SJCRH30 (cell line): ENCODE measurements around the gene AFAP1L2. TPM values are rescaled to one million over a fixed set of nuclear protein-coding genes. Genes with fewer than 3 reads are reported as not detected.

Source experiments
- DNase-seq, 2 experiments: peaks; one replicate each; pipeline ENCODE4 v3.0.0-alpha.2; 2015 to 2020
- H3K27ac ChIP-seq: fragments of 250-450 bp; sonication (Bioruptor Pico); 2 replicates; pipeline ENCODE4 v1.5.1; 2020; ENCODE audit warnings: mild to moderate bottlenecking, moderate library complexity
- H3K27me3 ChIP-seq: fragments of 250-450 bp; sonication (Bioruptor Pico); 2 replicates; pipeline ENCODE4 v1.5.1; 2020; ENCODE audit warnings: mild to moderate bottlenecking, moderate library complexity
- H3K36me3 ChIP-seq: fragments of 250-450 bp; sonication (Bioruptor Pico); 2 replicates; pipeline ENCODE4 v1.5.1; 2020; ENCODE audit warnings: mild to moderate bottlenecking, moderate library complexity
- H3K4me1 ChIP-seq: fragments of 250-450 bp; sonication (Bioruptor Pico); 2 replicates; pipeline ENCODE4 v1.5.1; 2020; ENCODE audit warnings: mild to moderate bottlenecking, moderate library complexity
- H3K4me3 ChIP-seq: fragments of 250-450 bp; sonication (Bioruptor Pico); 2 replicates; pipeline ENCODE4 v1.5.1; 2020; ENCODE audit warnings: mild to moderate bottlenecking, moderate library complexity
- H3K9me3 ChIP-seq: fragments of 250-450 bp; sonication (Bioruptor Pico); replicated peaks from 2 replicates; pipeline ENCODE4 v1.5.1; 2020; ENCODE audit warnings: mild to moderate bottlenecking, moderate library complexity
- total RNA-seq: library from RNA; depleted of rRNA; stranded (reverse); fragments of >200 nt; shearing (Covaris generic); gene quantifications from 2 replicates; pipeline ENCODE4 v1.2.3, GENCODE V29; 2014; rRNA removed

The AFAP1L2 gene
- 1.8 and 2.2 TPM in 2 replicates for total RNA-seq

DNA sequence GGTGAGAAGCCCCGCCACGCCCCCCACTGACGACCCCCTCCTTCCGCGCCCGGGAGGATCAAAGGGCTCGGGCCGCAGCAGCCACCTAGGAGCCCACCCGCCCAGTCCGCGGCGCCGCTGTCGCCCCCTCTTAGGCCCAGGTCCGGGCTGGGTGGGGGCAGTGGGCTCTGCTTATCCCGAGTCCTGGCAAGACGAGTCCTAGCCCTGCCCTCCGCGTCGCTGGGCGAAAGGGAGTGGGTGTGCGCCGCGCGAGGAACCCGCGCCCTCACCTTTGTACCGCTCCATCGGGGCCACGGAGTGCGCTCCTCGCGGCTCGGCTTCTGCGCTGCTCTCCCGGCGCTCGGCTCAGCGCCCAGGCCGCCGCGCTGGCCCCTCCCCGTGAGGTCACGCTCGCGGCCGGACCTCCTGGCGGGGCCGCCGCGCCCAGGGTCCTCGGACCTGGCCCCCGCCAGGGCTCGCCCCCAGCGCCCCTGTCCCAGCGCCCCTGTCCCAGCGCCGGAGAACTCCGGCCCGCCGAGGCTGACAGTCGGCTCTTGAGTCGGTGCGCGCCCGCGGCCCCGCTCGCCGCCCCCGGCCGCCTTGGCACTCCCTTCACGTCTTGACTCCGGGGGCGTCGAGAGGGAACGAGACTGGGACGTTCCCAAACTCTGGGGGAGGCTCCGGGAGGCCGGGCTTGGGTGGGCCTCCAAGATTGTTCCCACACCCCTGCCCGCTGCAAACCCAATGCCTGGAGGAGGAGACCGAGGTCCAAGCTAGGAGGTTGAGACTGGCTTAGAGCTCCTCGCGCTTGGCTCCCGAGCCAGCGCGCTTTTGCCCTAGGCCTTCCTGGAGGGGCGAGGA is at the start of gene AFAP1L2:
Gene AFAP1L2 (minus strand): TSS at position 332 of the 840 bp plus-strand sequence. CDS start 47 bp downstream, at position 285.
- Histone ChIP-seq H3K9me3 (no peaks in the 10 kb centered on the region), H3K36me3 (no peaks in the 10 kb centered on the region), H3K27me3 (no peaks in the 10 kb centered on the region; the same call in 1 of the 2 replicates), H3K4me3 (peak within 1 kb of the TSS; percentile 54), H3K27ac (peak within 1 kb of the TSS; percentile 27; the same call in 1 of the 2 replicates), H3K4me1 (peaks cover 10% of the 10 kb centered on the region)
- DNase-seq = no peak

DNA sequence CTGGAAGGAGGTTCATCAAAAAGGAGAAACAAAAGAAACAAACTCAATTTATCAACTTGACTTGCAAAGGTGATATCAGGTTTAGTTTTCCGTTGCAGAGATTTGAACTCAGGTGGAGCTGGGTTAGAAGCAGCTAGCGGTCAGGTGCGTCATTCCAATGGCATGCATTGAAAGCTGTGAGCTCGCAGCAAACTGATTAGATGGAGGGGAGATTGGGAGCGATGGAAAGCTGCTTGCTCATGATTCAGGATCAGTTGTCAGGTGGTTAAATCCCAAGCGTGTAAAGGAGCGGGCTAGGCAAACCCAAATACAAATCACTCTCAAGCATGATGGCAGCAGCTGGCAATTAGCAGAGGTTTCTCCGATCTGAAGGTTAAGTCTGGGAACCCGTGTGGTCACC is 49.3 kb upstream of the AFAP1L2 start:
- Histone ChIP-seq H3K9me3 (no peaks in the 10 kb centered on the region), H3K4me1 (no peaks in the 10 kb centered on the region), H3K27me3 (no peaks in the 10 kb centered on the region), H3K4me3 (no peak overlapping the region), H3K36me3 (peaks cover 3% of the 10 kb centered on the region; the same call in 1 of the 2 replicates), H3K27ac (no peak overlapping the region)
- no peak for DNase-seq

- Histone ChIP-seq H3K36me3 (no peaks in the 10 kb centered on the region; the same call in 1 of the 2 replicates), H3K4me3 (no peak overlapping the region), H3K27me3 (no peaks in the 10 kb centered on the region)
These were observed 44.6 kb upstream of the AFAP1L2 start for GRCh38 chr10:114448897-114449296.

GRCh38 chr10:114445332-114445731 is 41.0 kb upstream of the AFAP1L2 start:
- H3K27ac ChIP-seq = no peak overlapping the region
- no peaks in the 10 kb centered on the region for H3K9me3 ChIP-seq
- H3K4me1 ChIP-seq = no peaks in the 10 kb centered on the region
- DNase-seq = no peak
- H3K4me3 ChIP-seq = no peak overlapping the region
- H3K27me3 ChIP-seq = no peaks in the 10 kb centered on the region
- no peaks in the 10 kb centered on the region; the same call in 1 of the 2 replicates for H3K36me3 ChIP-seq

More at GRCh38 chr10:114448897-114449296, 44.6 kb upstream of the AFAP1L2 start:
- no peaks in the 10 kb centered on the region for H3K4me1 ChIP-seq
- no peak for DNase-seq
- H3K27ac ChIP-seq = no peak overlapping the region
- H3K9me3 ChIP-seq = no peaks in the 10 kb centered on the region

GRCh38 chr10:114444819-114445218 is 40.5 kb upstream of the AFAP1L2 start:
- H3K36me3 ChIP-seq = no peaks in the 10 kb centered on the region; the same call in 1 of the 2 replicates
- no peaks in the 10 kb centered on the region for H3K9me3 ChIP-seq
- DNase-seq = no peak
- H3K4me3 ChIP-seq = no peak overlapping the region
- H3K27me3 ChIP-seq = no peaks in the 10 kb centered on the region
- no peak overlapping the region for H3K27ac ChIP-seq
- no peaks in the 10 kb centered on the region for H3K4me1 ChIP-seq

GRCh38 chr10:114442091-114442630 is 37.9 kb upstream of the AFAP1L2 start:
- H3K4me3 ChIP-seq = no peak overlapping the region
- H3K27ac ChIP-seq = no peak overlapping the region
- DNase-seq = no peak
- no peaks in the 10 kb centered on the region for H3K4me1 ChIP-seq
- no peaks in the 10 kb centered on the region for H3K9me3 ChIP-seq
- H3K36me3 ChIP-seq = peaks cover 19% of the 10 kb centered on the region
- H3K27me3 ChIP-seq = no peaks in the 10 kb centered on the region

- no peaks in the 10 kb centered on the region for H3K27me3 ChIP-seq
- no peak for DNase-seq
- no peaks in the 10 kb centered on the region for H3K9me3 ChIP-seq
- peaks cover 21% of the 10 kb centered on the region for H3K36me3 ChIP-seq
- H3K27ac ChIP-seq = no peak overlapping the region
- H3K4me3 ChIP-seq = no peak overlapping the region
- no peaks in the 10 kb centered on the region for H3K4me1 ChIP-seq
These were observed 36.8 kb upstream of the AFAP1L2 start for GRCh38 chr10:114441107-114441506.

DNA sequence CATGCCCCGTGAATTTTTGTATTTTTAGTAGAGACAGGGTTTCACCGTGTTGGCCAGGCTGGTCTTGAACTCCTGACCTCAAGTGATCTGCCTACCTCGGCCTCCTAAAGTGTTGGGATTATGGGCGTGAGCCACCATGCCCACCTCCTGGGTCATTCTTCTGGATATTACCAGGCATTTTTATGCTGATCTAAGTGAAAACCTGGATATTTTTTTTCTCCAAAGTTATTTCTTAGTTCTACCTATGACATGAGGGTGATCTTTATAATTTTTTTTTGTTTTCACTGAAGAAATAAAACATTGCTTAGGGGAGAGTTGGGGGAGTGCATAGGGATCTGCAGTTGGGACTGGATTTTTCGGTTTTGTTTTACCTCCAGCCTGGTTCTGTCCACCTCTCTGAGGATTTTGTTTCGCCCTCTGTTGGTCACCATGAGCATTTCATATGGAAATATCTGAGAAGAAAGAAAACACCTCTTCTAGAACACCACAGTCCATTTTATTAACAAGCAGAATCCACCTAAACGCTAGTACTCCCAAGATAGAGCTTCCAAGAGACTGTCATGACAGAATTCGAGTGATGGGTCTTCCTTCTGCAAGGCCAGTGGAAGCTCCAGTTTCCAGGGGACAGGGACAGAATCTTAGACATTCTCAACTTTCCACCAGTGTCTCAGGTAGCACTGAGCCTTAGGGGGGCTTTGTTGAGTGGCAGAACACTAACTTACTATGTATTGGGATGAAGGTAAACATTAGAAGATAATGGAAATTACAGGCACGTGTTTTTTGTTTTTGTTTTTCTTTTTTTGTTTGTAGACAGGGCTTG is 33.4 kb upstream of the AFAP1L2 start:
- no peaks in the 10 kb centered on the region for H3K4me1 ChIP-seq
- H3K4me3 ChIP-seq = no peak overlapping the region
- H3K9me3 ChIP-seq = no peaks in the 10 kb centered on the region
- H3K27me3 ChIP-seq = no peaks in the 10 kb centered on the region
- DNase-seq = peak in 1 of 2 experiments; percentile 34
- peaks cover 21% of the 10 kb centered on the region for H3K36me3 ChIP-seq
- no peak overlapping the region for H3K27ac ChIP-seq

GRCh38 chr10:114436941-114437340 is 32.6 kb upstream of the AFAP1L2 start:
- DNase-seq = no peak
- Histone ChIP-seq H3K4me1 (no peaks in the 10 kb centered on the region), H3K36me3 (peaks cover 21% of the 10 kb centered on the region), H3K27me3 (no peaks in the 10 kb centered on the region), H3K4me3 (no peak overlapping the region), H3K9me3 (no peaks in the 10 kb centered on the region), H3K27ac (no peak overlapping the region)

- no peaks in the 10 kb centered on the region for H3K4me1 ChIP-seq
- peaks cover 5% of the 10 kb centered on the region; the same call in 1 of the 2 replicates for H3K36me3 ChIP-seq
- no peak overlapping the region for H3K4me3 ChIP-seq
- DNase-seq = no peak
- no peaks in the 10 kb centered on the region for H3K9me3 ChIP-seq
- no peaks in the 10 kb centered on the region for H3K27me3 ChIP-seq
- H3K27ac ChIP-seq = no peak overlapping the region
These were observed 28.3 kb upstream of the AFAP1L2 start for GRCh38 chr10:114432566-114433093.

- no peaks in the 10 kb centered on the region for H3K4me1 ChIP-seq
- DNase-seq = no peak
- H3K4me3 ChIP-seq = no peak overlapping the region
- H3K27me3 ChIP-seq = no peaks in the 10 kb centered on the region
- 0 out of 2 replicates have a peak, but pooled peaks cover under 1% of the 10 kb centered on the region for H3K36me3 ChIP-seq
- no peak overlapping the region for H3K27ac ChIP-seq
- no peaks in the 10 kb centered on the region for H3K9me3 ChIP-seq
These were observed 27.3 kb upstream of the AFAP1L2 start for GRCh38 chr10:114431414-114432135.

DNA sequence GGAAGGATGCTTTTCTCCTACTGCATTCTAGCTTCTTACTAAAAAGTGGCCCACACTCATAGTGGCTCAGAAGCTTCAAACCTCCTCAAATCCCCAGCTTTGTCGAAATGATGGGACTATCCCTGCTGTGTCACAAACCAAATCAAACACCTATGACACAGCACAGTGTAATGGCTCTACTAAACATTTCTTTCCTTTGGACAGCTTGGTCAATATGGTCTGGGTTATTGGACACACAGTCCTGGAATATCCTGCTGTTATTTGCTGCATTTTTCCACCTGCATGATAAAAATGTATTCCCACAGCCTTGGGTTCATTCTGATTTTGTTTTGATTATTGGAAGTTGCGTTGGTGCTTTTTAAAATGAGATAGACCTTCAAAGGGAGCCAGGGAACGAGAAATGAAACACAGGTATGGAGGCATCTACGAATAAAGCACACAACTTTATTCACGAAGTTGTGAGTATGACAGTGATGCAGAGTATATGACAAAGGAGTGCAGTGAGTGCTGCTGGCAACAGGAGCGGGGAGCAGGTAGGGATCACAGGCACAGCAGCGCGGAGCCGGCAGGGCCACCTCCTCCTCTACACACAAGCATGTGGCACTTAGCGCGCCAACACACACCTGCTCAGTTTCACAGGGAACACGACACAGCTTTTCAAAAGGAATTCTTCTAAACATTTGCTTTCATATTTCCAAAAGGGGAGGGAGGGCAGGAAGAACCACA is 26.5 kb upstream of the AFAP1L2 start:
- Histone ChIP-seq H3K27ac (no peak overlapping the region), H3K4me3 (no peak overlapping the region)

GRCh38 chr10:114429581-114430335 is 25.5 kb upstream of the AFAP1L2 start:
- no peaks in the 10 kb centered on the region for H3K4me1 ChIP-seq
- no peak for DNase-seq
- H3K27ac ChIP-seq = no peak overlapping the region
- H3K27me3 ChIP-seq = no peaks in the 10 kb centered on the region
- no peak overlapping the region for H3K4me3 ChIP-seq
- no peaks in the 10 kb centered on the region for H3K9me3 ChIP-seq
- no peaks in the 10 kb centered on the region for H3K36me3 ChIP-seq

More for the DNA sequence above, 26.5 kb upstream of the AFAP1L2 start:
- Histone ChIP-seq H3K27me3 (no peaks in the 10 kb centered on the region), H3K4me1 (no peaks in the 10 kb centered on the region), H3K36me3 (no peaks in the 10 kb centered on the region), H3K9me3 (no peaks in the 10 kb centered on the region)
- DNase-seq = no peak
